ENCODE results near the gene PHF12. TPM values are rescaled to one million over a fixed set of nuclear protein-coding genes. Genes with fewer than 3 reads are reported as not detected.

Gene PHF12
- total and polyA plus RNA-seq, 2 donors (not counting 1 experiment from before 2014, with no cell fraction given), result 10.1 to 14.2 TPM

GRCh38 chr17:28916302-28916934 lies 34.9 kb downstream of the PHF12 start:
- peaks cover 41% of the 10 kb centered on the region for H3K36me3 ChIP-seq (ENCODE audit: control insufficient read depth, insufficient read depth, low read length)
- no peak overlapping the region for H3K4me2 ChIP-seq (ENCODE audit: extremely low read depth, insufficient read depth, low read length)
- no peaks in the 10 kb centered on the region for H4K20me1 ChIP-seq (ENCODE audit: control insufficient read depth, extremely low read depth, insufficient read depth, low read length)
- DNase-seq (ENCODE audit: low read depth in 2 of 2), result peak; percentile 25 to 61
- H3K9me3 ChIP-seq (ENCODE audit: control insufficient read depth, insufficient read depth, low read depth, low read length), result no peaks in the 10 kb centered on the region
- no peak for TF ChIP-seq EZH2 (IDR thresholded peaks at IDR 0.05; ENCODE audit: low read length, missing control alignments)
- peak; percentile 56 to 65 for TF ChIP-seq CTCF (conservative IDR thresholded peaks at IDR 0.05 in 1 of 2, IDR thresholded peaks at IDR 0.05 in 1 of 2; ENCODE audit: low read depth in 1 of 2, low read length in 2 of 2)
- H3K79me2 ChIP-seq (ENCODE audit: control insufficient read depth, insufficient read depth, low read length), result no peaks in the 10 kb centered on the region
- no peaks in the 10 kb centered on the region for H3K4me1 ChIP-seq (ENCODE audit: control insufficient read depth, extremely low read depth, insufficient read depth, low read length)
- H3K27ac ChIP-seq (ENCODE audit: insufficient read depth, low read length), result no peak overlapping the region
- no peak overlapping the region for H3K9ac ChIP-seq (ENCODE audit: insufficient read depth, low read length)
- H3K27me3 ChIP-seq (ENCODE audit: control insufficient read depth, insufficient read depth, low read length), result no peaks in the 10 kb centered on the region
- no peak overlapping the region for H2AFZ ChIP-seq (ENCODE audit: low read length)
- no peak overlapping the region for H3K4me3 ChIP-seq (replicated peaks in 1 of 4; ENCODE audit: control extremely low read depth in 1 of 4, insufficient read depth in 1 of 4, low read depth in 3 of 4, low read length in 4 of 4)

- Histone ChIP-seq H3K4me3 (replicated peaks in 1 of 4; ENCODE audit: control extremely low read depth in 1 of 4, insufficient read depth in 1 of 4, low read depth in 3 of 4, low read length in 4 of 4) (no peak overlapping the region), H3K9me3 (ENCODE audit: control insufficient read depth, insufficient read depth, low read depth, low read length) (no peaks in the 10 kb centered on the region), H3K36me3 (ENCODE audit: control insufficient read depth, insufficient read depth, low read length) (peaks cover 43% of the 10 kb centered on the region), H3K27me3 (ENCODE audit: control insufficient read depth, insufficient read depth, low read length) (no peaks in the 10 kb centered on the region), H3K4me2 (ENCODE audit: extremely low read depth, insufficient read depth, low read length) (no peak overlapping the region), H3K9ac (ENCODE audit: insufficient read depth, low read length) (no peak overlapping the region), H2AFZ (ENCODE audit: low read length) (no peak overlapping the region), H3K4me1 (ENCODE audit: control insufficient read depth, extremely low read depth, insufficient read depth, low read length) (peaks cover 13% of the 10 kb centered on the region), H3K27ac (ENCODE audit: insufficient read depth, low read length) (no peak overlapping the region), H4K20me1 (ENCODE audit: control insufficient read depth, extremely low read depth, insufficient read depth, low read length) (no peaks in the 10 kb centered on the region), H3K79me2 (ENCODE audit: control insufficient read depth, insufficient read depth, low read length) (no peaks in the 10 kb centered on the region)
- DNase-seq (ENCODE audit: low read depth in 2 of 2), result no peak
- no peak for TF ChIP-seq EZH2 (IDR thresholded peaks at IDR 0.05; ENCODE audit: low read length, missing control alignments)
- TF ChIP-seq CTCF (conservative IDR thresholded peaks at IDR 0.05 in 1 of 2, IDR thresholded peaks at IDR 0.05 in 1 of 2; ENCODE audit: low read depth in 1 of 2, low read length in 2 of 2), result no peak
Observed at GRCh38 chr17:28912938-28913333, 38.4 kb downstream of the PHF12 start.

DNA sequence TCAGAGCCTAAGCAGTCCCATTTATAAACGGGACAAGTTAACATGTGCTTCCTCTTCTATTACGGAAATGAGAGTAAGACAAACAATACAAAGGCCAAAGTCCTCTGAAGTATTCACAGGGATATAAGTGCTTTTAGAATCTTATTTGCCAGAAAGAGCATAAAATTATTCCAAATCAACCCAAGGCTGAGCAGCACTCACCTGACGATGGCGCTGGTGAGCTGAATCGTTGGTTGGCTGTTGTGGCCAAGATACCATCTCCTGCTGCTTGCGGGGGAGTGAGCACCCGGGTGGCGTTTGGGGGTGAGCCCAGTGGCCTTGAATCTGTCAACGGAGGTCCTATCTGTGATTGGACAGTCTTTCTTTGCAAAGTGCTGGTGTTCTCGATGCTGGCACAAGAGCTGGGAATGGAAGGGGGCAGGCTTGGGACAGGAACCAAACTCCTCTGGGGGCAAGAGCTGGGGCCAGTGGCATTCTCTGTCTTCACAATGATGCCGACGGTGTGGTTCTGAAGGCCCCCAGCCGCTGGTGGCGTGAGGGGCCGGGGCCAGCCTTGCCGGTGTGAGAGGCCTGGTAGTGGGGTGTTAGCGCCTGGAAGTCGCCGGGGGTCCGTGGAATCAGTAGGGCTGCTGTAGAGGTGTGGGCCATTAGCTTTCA lies 38.9 kb downstream of the PHF12 start:
- Histone ChIP-seq H3K36me3 (ENCODE audit: control insufficient read depth, insufficient read depth, low read length) (peaks cover 41% of the 10 kb centered on the region), H3K4me2 (ENCODE audit: extremely low read depth, insufficient read depth, low read length) (no peak overlapping the region), H3K27ac (ENCODE audit: insufficient read depth, low read length) (no peak overlapping the region), H3K27me3 (ENCODE audit: control insufficient read depth, insufficient read depth, low read length) (no peaks in the 10 kb centered on the region), H3K4me1 (ENCODE audit: control insufficient read depth, extremely low read depth, insufficient read depth, low read length) (peaks cover 15% of the 10 kb centered on the region), H4K20me1 (ENCODE audit: control insufficient read depth, extremely low read depth, insufficient read depth, low read length) (no peaks in the 10 kb centered on the region), H3K4me3 (replicated peaks in 1 of 4; ENCODE audit: control extremely low read depth in 1 of 4, insufficient read depth in 1 of 4, low read depth in 3 of 4, low read length in 4 of 4) (no peak overlapping the region), H3K79me2 (ENCODE audit: control insufficient read depth, insufficient read depth, low read length) (no peaks in the 10 kb centered on the region), H2AFZ (ENCODE audit: low read length) (no peak overlapping the region), H3K9me3 (ENCODE audit: control insufficient read depth, insufficient read depth, low read depth, low read length) (no peaks in the 10 kb centered on the region), H3K9ac (ENCODE audit: insufficient read depth, low read length) (no peak overlapping the region)
- TF ChIP-seq CTCF (conservative IDR thresholded peaks at IDR 0.05 in 1 of 2, IDR thresholded peaks at IDR 0.05 in 1 of 2; ENCODE audit: low read depth in 1 of 2, low read length in 2 of 2) (peak in 1 of 2 donors; percentile 31), EZH2 (IDR thresholded peaks at IDR 0.05; ENCODE audit: low read length, missing control alignments) (no peak)
- DNase-seq (ENCODE audit: low read depth in 2 of 2), result no peak
